GM12873 (cell line): ENCODE data around the gene THUMPD2.

Experiments used
- TF ChIP-seq, protein P1 (sequence below): IDR thresholded peaks from 2 replicates; pipeline ENCODE4 v1.5.1; 2012; ENCODE audit warnings: low read depth, mild to moderate bottlenecking, moderate library complexity, low read length, control low read depth; ENCODE audit not compliant: insufficient read depth; ENCODE audit errors: missing control alignments

The THUMPD2 gene

GRCh38 chr2:39705638-39706037, 73.4 kb downstream of the THUMPD2 start:
- TF ChIP-seq, protein P1, sequence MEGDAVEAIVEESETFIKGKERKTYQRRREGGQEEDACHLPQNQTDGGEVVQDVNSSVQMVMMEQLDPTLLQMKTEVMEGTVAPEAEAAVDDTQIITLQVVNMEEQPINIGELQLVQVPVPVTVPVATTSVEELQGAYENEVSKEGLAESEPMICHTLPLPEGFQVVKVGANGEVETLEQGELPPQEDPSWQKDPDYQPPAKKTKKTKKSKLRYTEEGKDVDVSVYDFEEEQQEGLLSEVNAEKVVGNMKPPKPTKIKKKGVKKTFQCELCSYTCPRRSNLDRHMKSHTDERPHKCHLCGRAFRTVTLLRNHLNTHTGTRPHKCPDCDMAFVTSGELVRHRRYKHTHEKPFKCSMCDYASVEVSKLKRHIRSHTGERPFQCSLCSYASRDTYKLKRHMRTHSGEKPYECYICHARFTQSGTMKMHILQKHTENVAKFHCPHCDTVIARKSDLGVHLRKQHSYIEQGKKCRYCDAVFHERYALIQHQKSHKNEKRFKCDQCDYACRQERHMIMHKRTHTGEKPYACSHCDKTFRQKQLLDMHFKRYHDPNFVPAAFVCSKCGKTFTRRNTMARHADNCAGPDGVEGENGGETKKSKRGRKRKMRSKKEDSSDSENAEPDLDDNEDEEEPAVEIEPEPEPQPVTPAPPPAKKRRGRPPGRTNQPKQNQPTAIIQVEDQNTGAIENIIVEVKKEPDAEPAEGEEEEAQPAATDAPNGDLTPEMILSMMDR: no peak

- TF ChIP-seq, protein P1: no peak
Measured at GRCh38 chr2:39704540-39704939, 74.5 kb downstream of the THUMPD2 start.

DNA sequence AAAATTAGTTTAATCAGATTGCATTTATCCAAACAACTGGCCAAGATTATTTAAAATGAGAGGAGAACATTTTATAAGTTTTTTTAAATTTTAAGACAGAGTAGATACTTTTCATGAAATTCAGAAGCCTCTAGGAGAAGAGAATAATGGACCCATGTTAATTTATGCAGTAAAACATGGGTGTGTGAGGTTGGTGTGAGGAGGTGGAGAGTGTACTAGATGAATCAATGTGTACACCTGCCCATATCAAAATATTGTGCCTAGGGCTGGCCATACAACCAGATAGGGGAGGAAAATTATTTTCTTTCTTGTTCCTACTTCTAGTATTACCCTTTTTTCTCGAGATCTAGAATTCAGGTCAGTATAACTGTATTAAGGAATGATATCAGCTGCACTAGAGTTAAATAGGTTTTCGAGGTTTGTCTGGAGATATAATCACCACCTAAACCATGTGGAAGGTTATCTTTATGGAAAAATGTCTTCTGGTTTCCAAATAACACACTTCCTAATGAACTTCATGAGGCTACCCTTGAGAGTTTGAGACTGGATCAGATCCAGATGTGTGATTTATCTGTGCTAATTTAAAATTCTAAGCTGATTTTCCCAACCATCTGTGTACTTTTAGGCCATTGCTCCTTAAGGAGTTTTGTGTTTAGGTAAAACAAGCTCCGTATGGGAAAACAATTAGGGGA, 75.7 kb downstream of the THUMPD2 start:
- TF ChIP-seq, protein P1: no peak

GRCh38 chr2:39701137-39701536, 77.9 kb downstream of the THUMPD2 start:
- TF ChIP-seq, protein P1: no peak

DNA sequence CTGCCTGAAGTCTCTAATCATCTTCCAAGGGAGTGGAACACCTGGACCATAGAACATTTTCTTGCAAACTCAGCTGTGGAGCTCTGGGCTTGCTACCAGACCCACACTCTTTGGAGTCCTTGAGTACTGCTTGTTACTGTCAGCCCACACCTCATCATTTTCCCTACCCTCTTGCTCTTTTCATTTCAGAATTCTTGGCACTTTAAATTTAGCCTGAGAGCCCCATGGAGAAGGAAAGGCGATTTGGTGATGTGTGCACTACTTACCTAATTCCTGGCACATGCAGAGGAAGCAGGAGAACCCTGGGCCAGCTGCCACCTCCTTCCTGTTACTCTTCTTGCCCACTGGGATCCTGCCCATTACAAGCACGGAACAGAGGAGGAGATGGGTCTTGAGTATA, 81.6 kb downstream of the THUMPD2 start:
- TF ChIP-seq, protein P1: no peak

DNA sequence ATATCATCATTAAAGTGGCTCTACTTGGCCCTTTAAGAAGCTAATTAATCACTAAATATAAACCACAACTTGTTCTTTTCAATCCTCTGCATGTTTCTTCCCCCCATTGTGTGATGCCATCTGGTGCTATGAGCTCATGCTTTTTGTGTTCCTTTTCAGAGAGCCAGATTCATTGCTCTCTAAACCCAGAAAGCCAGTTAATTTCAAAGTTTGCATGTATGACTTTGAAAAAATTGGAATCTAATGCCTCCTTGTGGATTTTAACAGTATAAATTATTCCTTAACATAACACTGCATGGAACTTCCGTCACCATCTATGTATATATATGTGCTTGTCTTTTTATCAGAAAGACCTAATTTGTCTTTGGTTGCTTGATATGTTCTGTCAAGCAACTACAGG, 82.2 kb downstream of the THUMPD2 start:
- TF ChIP-seq, protein P1: no peak

DNA sequence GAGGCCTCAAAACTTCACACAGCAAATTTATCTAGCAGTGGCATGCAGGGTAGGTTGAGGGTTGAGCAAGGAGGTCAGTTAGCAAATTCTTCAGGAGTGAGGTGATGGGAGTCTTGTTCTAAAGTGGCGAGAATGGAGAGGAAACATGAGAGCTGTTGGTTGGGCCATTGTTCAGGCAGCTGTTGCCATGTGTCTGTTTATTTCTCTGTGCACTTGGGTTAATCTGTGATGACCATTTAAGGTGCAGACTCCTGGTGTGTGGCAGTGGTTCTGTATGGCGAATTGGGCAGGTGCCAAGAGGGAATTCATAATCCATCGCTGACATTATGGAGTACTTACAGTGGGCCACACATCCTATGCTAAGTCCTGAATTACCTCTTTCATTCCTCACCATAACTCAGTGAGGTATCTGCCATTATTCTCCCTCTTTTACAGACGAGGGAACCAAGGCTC, 82.9 kb downstream of the THUMPD2 start:
- TF ChIP-seq, protein P1: no peak

- TF ChIP-seq, protein P1: no peak
Measured at GRCh38 chr2:39693245-39693644, 85.8 kb downstream of the THUMPD2 start.
